Lower leg skin (tissue), 3 donors: ENCODE data around the gene SLC44A5.

ENCODE experiments used
- POLR2A ChIP-seq, 2 donors: fragments of 450-650 bp; IDR thresholded peaks; one replicate each; pipeline ENCODE4 v1.6.1; 2016 to 2017; ENCODE audit warnings: antibody characterized with exemption in 2 of 2, mild to moderate bottlenecking in 1 of 2, moderate library complexity in 1 of 2
- TF ChIP-seq, protein P1 (sequence below), 3 donors: fragments of 450-650 bp; IDR thresholded peaks; one replicate each; pipeline ENCODE4 v1.5.1; 2016; ENCODE audit warnings: antibody characterized with exemption in 3 of 3, mild to moderate bottlenecking in 3 of 3, moderate library complexity in 2 of 3

DNA sequence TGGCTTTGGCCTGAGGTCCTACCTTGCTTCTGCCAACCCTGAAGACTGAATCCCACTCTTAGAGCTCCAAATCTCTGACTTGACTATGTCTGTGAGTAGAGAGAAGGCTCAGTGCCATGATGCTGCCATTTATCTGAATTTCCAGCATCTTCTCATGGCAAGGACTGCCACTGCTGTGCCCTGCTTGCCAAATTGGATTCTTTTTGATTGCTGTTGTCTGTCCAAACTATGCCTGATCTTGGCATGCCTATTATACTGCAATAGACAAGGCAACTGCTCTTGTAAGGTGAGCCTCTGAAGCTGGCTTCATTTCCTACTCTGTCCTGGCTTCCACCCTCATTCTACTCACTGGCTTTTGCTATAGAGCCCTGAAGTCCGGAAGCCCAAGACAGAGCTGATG lies 210.2 kb downstream of the SLC44A5 start:
- TF ChIP-seq, protein P1, sequence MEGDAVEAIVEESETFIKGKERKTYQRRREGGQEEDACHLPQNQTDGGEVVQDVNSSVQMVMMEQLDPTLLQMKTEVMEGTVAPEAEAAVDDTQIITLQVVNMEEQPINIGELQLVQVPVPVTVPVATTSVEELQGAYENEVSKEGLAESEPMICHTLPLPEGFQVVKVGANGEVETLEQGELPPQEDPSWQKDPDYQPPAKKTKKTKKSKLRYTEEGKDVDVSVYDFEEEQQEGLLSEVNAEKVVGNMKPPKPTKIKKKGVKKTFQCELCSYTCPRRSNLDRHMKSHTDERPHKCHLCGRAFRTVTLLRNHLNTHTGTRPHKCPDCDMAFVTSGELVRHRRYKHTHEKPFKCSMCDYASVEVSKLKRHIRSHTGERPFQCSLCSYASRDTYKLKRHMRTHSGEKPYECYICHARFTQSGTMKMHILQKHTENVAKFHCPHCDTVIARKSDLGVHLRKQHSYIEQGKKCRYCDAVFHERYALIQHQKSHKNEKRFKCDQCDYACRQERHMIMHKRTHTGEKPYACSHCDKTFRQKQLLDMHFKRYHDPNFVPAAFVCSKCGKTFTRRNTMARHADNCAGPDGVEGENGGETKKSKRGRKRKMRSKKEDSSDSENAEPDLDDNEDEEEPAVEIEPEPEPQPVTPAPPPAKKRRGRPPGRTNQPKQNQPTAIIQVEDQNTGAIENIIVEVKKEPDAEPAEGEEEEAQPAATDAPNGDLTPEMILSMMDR (IDR thresholded peaks at IDR 0.05), result no peak
- no peak for TF ChIP-seq POLR2A (IDR thresholded peaks at IDR 0.05)
